ENCODE results near the gene CLPTM1.
"Not testable (repeated sequence)": the region's sequence is repeated elsewhere in the genome, so short reads cannot be mapped to it uniquely, and the experiment has no call there.

CLPTM1 gene

DNA sequence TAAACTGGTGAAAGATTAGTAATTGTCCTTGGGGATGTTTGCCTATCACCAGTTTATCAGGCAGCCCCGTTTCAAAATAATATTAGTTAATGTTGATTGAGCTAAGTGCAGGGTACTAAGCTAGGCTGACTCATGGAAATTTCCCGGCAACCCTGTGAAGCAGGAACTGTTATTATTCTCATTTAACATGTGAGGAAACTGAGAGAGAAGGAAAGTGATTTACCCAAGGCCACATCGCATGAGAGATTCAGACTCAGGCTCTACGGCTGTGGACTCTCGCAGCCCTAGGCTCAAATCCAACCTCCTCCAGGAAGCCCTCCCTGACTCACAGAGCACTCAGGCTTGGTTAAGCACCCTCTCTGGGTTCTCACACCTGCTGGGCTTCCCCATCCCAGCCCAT is 19.7 kb downstream of the CLPTM1 start:
- DNase-seq (ENCODE audit: low read depth in 2 of 2): no peak

DNA sequence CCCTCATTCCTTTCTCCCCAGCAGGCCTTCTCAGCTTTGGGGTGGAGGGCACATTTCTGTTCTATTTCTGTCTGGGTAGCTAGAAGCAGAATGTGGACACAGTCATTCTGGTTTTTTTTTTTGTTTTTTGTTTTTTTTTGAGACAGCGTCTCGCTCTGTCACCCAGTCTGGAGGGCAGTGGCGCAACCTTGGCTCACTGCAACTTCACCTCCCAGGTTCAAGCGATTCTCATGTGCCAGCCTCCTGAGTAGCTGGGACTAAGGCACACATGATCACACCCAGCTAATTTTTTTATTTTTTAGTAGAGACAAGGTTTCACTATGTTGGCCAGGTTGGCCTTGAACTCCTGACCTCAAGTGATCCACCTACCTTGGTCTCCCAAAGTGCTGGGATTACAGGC is 20.3 kb downstream of the CLPTM1 start:
- DNase-seq (ENCODE audit: low read depth in 2 of 2): no peak

DNA sequence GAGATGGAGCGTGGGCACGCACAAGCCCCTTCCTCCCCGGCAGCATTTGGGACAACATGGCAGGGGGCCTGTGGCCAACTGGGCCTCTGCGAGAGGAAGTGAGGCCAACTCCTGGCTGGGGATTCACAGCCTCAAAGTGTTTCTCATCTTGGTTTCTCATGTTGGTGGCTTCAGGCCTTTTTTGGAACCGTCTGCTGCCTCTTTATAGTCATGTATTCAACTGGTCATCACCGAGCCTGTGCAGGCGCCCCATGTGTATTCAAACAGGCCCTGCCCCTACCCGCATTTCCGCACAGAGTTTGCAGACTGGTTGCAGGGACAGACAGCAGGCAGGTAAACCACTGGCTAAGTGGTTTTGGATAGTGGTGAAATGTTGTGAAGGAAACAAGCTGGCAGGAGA is 28.8 kb downstream of the CLPTM1 start:
- no peak for DNase-seq (ENCODE audit: low read depth in 2 of 2)

- DNase-seq (ENCODE audit: low read depth in 2 of 2): no peak
These were observed 30.3 kb downstream of the CLPTM1 start for GRCh38 chr19:44985445-44985844.

DNA sequence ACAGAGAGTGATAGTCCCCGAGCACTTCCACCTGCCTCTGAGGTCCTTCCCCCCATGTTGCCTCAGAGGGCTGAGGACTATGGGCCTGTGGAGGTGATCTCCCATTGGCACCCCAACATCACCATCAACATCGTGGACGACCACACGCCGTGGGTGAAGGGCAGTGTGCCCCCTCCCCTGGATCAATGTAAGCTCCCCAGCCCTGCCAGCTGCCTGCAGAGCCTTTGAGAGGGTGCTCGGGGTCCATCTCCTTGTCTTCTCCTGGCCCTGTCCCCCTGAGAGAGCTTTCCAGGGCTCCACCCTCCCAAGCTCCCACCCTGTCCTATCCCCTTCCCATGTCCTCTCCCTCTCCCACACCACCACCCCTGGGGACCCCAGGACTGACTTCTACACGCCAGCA is 31.2 kb downstream of the CLPTM1 start:
- no peak for DNase-seq (ENCODE audit: low read depth in 2 of 2)

GRCh38 chr19:44987148-44987675 is 32.0 kb downstream of the CLPTM1 start:
- DNase-seq (ENCODE audit: low read depth in 2 of 2): no peak

DNA sequence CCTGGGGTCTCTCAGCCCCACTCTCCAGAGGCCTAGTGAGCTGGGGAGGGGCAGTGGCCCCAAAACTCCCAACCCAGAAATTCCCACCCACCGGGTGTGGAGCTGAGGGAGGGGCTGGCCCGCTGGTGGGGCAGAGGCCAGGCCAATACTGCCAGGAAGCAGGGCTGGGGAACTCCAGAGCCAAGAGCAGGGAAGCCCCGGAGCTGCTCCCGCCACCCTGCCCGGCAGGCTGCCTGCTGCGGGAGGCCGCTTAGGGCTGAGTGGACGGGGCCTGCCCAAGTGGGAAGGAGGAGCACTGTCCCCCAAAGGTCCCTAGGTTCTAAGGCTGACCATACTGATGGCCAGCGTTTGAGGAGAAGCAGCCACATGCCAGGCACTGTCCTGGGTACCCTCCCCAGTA is 33.1 kb downstream of the CLPTM1 start:
- no peak for DNase-seq (ENCODE audit: low read depth in 2 of 2)

DNA sequence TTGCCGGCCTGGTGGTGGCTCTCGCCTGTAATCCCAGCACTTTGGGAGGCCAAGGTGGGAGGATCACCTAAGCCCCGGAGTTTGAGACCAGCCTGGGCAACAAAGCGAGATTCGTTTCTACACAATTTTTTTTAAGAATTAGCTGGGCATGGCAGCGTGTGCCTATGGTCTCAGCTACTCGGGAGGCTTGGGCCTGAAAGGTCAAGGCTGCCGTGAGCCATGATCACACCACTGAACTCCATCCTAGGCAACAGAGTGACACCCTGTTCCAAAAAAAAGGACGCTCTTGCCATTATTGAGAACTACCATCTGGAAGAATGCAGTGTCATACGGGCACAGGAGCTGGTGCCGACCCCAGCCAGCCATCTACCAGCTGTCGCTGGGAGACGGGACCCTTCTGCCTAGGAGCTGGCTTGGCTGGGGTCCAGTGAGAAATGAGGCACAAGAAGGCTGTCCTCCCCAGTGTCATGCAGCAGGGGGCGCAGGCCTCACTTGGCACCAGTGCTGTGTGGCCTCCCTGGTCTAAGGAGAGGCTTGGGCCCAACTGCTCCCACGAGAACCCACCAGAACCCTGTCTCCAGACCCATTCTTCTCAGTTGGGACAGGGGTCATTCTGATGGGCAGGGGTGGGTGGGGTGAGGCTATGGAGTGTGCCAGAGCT is 33.8 kb downstream of the CLPTM1 start:
- peak; percentile 55 to 59 for DNase-seq (ENCODE audit: low read depth in 2 of 2)

DNA sequence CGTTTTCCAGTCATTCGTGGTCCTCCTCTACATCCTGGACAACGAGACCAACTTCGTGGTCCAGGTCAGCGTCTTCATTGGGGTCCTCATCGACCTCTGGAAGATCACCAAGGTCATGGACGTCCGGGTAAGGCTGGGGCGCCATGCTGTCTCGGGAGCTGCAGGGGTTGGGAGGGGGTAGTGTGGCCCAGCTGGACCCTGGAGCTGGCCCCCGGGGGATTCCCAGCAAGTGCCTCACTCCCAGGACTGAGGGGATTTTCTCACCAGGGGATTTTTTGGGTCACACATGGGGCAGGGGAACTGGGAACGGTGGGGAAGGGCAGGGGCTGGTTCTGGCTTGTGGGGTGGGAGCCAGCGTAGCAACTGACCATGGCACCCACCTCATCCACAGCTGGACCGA is 35.3 kb downstream of the CLPTM1 start:
- DNase-seq (ENCODE audit: low read depth in 2 of 2): no peak

DNA sequence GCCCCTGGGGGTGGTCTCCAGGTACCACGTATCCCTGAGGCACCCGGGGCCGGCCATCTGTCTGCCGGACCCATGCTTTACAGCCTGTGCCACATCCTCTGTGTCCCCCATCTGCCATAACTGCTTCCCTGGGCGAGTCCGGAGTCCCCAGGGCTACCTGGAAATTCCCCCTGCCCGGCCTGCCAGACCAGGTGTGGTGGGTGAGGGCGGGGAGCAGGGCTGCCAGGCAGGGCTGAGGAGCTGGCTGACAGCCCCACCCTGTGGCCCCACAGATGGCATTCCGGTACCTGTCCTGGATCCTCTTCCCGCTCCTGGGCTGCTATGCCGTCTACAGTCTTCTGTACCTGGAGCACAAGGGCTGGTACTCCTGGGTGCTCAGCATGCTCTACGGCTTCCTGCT is 35.8 kb downstream of the CLPTM1 start:
- no peak for DNase-seq (ENCODE audit: low read depth in 2 of 2)

- DNase-seq (ENCODE audit: low read depth in 2 of 2): no peak
These were observed 37.4 kb downstream of the CLPTM1 start for GRCh38 chr19:44992336-44993163.

DNA sequence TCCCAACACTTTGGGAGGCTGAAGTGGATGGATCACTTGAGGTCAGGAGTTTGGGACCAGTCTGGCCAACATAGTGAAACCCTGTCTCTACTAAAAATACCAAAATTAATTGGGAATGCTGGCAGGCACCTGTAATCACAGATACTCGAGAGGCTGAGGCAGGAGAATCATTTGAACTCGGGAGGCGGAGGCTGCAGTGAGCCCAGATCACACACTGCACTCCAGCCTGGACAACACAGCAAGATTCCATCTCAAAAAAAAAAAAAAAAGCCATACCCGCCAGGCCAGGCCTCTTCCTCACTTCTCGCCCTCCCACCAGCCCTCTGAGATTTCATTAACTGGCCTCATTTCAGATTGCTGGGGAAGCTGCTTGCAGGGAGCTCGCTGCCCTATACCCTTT is 38.3 kb downstream of the CLPTM1 start:
- DNase-seq (ENCODE audit: low read depth in 2 of 2): no peak

- no peak for DNase-seq (ENCODE audit: low read depth in 2 of 2)
These were observed 38.9 kb downstream of the CLPTM1 start for GRCh38 chr19:44993926-44994537.

DNA sequence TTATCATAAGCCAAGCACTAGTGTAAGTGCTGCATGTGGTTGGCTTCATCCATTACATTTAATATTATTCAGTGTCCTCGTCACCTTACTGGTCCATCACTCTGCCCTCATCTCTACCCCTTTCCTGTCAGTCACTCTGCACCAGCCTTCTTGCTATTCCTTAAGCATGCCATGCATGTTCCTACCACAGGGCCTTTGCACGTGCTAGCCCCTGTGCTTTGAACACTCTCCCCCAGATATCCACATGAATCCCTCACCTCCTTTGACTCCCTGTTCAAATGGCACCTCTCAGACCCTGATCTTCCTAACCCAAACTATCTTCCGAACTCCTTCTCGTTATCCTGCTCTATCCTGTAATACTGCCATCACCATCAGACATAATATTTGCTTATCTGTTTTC is 42.8 kb downstream of the CLPTM1 start:
- no peak for DNase-seq (ENCODE audit: low read depth in 2 of 2)

DNA sequence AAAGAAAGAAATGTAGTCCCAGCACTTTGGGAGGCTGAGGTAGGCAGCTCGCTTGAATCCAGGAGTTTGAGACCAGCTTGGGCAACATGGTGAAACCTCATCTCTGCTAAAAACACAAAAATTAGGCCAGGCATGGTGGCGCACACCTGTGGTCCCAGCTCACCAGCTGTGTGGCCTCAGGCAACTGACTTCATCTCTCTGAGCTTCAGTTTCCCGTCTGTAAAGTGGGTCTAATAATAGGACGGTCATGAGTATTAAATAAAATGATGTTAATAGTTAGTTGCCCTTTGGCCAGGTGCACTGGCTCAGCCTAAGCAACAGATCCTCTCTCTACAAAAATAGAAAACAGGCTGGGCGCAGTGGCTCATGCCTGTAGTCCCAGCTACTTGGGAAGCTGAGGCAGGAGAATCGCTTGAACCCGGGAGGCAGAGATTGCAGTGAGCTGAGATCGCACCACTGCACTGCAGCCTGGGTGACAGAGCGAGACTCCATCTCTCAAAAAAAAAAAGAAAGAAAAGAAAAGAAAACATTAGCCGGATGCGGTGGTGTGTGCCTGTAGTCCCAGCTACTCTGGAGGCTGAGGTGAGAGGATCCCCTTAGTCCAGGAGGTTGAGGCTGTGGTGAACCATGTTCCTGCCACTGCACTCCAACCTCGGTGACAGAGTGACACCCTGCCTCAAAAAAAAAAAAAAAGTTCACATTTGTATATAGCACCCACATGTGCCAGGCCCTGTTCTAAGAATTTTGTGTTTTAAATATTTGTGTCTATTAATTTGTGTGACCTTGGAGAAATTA is 44.1 kb downstream of the CLPTM1 start:
- not testable (repeated sequence) for DNase-seq (ENCODE audit: low read depth in 2 of 2)

DNA sequence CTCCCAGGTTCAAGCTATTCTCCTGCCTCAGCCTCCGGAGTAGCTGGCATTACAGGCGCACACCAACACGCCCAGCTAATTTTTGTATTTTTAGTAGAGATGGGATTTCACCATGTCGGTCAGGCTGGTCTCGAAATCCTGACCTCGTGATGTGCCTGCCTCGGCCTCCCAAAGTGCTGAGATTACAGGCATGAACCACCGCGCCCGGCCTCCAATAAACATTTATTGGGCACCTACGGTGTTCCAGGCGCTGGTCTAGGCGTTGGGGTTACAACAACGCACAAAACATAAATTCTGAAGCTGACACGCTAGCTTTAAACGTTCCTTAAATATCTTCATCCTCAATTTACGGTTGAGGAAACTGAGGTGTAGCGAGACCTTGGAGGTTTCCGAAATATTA is 45.5 kb downstream of the CLPTM1 start:
- DNase-seq (ENCODE audit: low read depth in 2 of 2): not testable (repeated sequence)

GRCh38 chr19:45001087-45001739 is 46.0 kb downstream of the CLPTM1 start, which contains the start of gene RELB:
RELB (plus strand) TSS chr19:45001464; CDS start chr19:45001580, 116 bp downstream.
- peak; percentile 93 to 98 for DNase-seq (ENCODE audit: low read depth in 2 of 2)

GRCh38 chr19:45003485-45003884 is 48.3 kb downstream of the CLPTM1 start:
- no peak for DNase-seq (ENCODE audit: low read depth in 2 of 2)

GRCh38 chr19:45005787-45006186 is 50.6 kb downstream of the CLPTM1 start:
- DNase-seq (ENCODE audit: low read depth in 2 of 2): no peak

GRCh38 chr19:45008552-45008951 is 53.4 kb downstream of the CLPTM1 start:
- no peak for DNase-seq (ENCODE audit: low read depth in 2 of 2)

DNA sequence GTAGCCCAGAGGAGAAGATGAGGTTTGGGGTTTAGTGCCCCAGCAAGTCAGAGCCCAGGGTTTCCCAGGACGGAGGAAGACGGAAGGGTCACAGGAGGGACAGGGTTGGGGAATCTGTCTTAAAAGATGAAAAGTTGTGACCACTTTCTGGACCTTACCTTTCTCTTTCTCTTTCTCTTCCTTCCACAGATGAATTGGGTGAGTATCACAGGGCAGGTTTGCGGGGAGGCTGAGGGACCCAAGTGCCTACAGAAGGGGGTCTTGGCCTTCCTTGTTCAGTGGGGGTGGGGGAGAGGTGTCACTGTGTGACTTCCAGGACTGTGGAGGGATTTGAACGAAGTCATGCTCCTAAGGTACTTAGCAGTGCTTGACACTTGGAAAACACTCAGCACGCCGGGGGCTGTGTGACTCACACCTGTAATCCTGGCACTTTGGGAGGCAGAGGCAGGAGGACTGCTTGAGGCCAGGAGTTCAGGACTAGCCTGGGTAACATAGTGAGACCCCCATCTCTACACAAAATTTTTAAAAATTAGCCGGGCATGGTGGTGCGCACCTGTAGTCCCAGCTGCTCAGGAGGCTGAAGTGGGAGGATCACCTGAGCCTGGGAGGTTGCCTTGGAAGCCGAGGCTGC is 54.6 kb downstream of the CLPTM1 start:
- DNase-seq (ENCODE audit: low read depth in 2 of 2): no peak
